Measurements from ENCODE around the gene GLIPR1.
"Not testable (repeated sequence)": the region's sequence is repeated elsewhere in the genome, so short reads cannot be mapped to it uniquely, and the experiment has no call there.

GLIPR1 gene

DNA sequence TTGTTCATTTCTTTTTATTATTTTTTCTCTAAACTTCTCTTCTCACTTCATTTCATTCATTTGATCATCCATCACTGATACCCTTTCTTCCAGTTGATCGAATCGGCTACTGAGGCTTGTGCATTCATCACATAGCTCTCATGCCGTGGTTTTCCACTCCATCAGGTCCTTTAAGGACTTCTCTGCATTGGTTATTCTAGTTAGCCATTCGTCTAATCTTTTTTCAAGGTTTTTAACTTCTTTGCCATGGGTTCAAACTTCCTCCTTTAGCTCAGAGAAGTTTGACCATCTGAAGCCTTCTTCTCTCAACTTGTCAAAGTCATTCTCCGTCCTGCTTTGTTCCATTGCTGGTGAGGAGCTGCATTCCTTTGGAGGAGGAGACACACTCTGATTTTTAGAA is 41.6 kb downstream of the GLIPR1 start:
- not testable (repeated sequence) for DNase-seq

DNA sequence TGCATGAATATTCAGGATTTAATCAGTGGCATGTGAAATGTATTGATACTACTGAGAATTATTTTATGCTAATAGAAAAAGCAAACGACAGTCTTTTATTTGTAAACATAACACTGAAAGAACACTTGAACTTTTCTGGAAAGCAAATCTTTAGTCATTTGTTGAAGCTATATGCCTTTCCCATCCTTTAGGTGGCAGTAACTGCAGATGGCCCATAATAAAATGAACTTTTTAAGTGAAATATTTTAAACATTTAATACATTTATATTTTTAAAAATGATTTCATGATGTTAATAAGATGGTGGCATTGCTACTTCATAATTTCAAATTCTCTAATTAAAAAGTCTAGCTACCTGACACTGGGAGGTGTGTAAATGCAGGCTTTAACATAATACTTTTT is 44.7 kb downstream of the GLIPR1 start:
- DNase-seq = no peak

DNA sequence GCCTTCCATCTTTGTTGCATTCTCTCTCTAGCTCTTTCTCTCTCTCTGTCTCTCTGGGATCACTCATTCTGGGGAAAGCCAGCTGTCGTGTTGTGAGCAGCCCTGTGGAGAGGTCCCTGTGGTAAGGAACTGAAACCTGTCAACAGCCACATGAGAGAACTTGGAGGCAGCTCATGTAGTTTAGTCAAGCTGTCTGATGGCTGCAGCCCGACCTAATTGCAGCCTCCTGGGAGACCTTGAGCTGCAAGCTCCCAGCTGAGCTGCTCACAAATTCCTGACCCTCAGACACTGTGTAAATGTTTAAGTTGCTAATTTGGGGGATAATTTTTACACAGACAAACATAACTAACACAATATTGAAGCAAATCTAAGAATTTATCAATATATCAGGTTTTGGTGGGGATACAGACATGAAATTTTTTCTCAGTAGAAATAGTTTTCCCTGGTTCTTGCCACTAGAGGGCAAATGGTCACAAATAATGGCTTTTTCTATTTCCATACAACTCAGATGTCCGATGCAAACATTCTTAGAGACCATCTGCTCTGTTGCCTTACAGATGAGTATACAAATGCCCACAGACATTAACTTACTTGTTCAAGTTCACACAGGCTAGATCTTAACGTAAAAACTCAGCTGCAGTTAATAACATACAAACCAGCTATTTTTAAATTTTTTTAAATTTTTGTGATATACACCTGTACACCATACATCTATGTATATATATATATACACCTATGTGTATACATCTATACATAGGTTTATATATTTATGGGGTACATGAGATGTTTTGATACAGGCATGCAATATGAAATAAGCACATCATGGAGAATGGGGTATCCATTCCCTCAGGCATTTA is 46.3 kb downstream of the GLIPR1 start:
- DNase-seq = peak; percentile 32

DNA sequence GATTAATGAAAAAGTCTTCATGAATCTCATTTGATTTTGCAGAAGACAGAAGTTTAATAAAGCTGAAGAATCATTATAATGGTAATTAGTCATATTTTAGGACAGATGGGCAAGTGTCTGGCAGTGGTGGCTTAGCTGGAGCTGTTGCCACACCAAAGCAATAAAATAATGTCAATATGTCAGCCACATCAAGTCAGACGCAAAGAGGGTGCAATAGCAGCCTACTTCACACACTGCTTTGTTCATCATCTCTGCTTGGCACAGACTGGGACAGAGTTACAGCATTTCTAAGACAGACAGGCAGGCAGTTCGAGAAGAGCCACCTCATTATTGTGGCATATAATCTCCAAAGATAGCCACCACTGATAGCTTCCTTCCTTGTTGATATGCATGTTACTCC is 47.7 kb downstream of the GLIPR1 start:
- DNase-seq = no peak

DNA sequence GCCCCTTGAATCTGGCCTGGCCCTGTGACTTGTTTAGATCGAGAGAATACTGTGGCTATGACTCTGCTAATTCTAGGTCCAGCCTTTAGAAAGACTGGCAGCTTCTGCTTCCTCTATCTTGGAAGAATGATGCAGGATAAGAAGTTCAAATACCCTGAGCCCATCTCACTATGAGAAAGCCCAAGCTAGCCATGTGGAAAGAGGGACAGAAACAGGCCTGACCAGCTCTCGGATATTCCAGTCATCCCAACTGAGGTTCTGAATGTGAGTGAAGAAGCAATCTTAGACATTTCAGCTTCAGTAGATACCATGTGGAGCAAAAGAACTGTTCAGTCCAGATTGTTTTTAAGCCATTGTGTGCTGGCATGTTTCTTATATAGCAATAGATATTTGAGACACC is 48.1 kb downstream of the GLIPR1 start:
- DNase-seq = no peak

DNA sequence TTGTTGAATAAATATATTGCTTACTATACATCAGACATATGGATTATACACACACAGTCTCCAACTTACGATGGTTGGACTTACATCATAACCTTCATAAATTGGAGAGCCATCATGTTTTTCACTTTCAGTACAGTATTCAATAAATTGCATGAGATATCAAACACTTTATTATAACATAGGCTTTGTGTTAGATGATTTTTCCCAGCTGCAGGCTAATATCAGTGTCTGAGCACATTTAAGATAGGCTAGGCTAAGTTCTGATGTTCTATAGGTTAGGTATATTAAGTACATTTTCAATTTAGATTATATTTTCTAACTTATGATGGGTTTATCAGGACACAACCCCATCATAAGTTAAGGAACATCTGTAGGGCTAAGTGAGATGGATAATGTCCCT is 48.8 kb downstream of the GLIPR1 start:
- no peak for DNase-seq

DNA sequence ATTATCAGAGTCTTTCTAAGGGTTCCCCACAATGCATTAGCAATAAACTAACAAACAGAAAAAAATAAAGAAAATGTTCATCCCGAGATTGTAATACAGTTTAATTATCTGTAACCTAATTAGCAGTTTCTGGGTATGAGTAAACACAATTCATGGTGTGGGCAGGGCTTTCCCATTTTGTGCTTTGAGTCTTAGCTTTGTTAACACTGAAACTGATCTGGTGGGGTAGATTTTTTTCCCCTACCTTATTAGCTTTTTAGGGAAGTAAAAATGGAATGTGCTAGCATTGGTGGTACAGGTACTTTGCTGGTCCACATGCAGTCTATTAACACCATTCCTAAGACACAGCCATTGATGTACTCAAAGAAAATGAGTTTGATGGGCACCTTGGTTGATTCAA is 49.3 kb downstream of the GLIPR1 start:
- DNase-seq = no peak

DNA sequence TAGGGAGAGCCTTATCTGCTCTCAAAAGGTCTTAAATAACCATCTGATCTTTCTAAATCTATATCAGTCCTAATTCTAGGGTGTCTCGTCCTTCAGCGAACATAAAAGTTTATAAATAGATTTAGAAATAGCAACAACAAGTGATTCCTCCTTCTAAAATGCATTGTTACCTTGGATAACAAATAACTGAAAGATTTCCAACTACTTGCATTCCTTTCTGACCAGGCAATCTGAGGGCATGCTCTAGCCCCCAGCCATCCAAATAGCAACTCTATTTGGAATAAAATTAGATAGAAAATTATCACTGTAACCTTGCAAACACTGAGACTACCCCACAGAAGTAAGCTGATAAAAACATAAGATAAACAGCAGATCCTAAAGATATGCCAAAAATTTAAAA is 52.7 kb downstream of the GLIPR1 start:
- no peak for DNase-seq

DNA sequence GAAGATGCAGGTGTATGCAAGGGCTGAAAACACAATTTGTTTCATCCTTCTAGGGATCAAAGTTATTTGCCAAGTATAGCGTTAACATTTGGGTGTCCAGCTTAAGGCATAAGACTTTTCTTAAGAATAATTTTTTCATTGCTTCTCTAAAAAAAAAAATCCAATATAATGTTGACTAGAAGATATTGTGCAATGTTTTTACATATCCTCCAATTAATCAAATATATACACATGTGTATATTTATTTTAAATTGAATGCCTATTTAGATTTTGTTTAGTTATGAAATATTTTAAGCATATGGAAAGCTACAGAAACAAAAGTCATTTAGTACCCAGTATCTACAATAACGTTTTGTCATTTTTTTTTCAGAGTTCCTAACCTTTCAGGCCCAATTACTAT is 59.3 kb downstream of the GLIPR1 start:
- DNase-seq = no peak

DNA sequence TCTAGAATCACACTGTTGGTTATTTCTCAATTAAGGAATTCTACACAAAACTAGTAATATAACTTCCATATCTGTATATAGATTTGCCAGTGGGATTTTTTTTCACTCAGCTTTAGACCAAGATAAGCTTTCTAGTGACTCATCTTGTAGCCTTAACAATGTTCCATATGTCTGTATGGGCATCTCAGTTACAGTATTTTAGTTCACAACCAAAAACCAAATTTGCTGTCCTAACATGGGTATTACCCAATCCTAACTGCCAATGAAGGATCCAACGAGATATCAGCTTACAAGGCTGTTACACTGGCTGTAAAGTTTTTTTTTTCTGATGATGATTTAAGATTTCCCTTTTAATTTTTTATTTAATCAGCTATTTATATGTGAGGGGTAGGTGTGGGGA is 62.4 kb downstream of the GLIPR1 start:
- no peak for DNase-seq

DNA sequence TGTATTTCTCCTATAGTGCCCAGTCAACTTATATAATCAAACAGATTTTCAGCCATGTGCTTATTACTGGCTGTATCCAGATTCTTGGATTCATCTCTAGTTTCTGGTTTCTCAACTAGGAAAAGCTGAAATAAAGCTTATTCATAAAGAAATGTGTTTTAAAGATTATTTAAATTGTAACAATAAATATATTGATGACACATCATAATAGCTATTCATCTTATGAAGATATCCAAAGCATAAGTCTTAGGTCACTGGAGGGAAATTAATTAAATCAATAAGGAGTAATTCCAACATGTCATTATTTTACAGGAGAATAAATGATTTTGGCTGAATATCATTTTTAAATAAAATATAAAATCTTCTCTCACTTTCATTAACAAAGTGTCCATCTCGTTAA is 63.0 kb downstream of the GLIPR1 start:
- no peak for DNase-seq

DNA sequence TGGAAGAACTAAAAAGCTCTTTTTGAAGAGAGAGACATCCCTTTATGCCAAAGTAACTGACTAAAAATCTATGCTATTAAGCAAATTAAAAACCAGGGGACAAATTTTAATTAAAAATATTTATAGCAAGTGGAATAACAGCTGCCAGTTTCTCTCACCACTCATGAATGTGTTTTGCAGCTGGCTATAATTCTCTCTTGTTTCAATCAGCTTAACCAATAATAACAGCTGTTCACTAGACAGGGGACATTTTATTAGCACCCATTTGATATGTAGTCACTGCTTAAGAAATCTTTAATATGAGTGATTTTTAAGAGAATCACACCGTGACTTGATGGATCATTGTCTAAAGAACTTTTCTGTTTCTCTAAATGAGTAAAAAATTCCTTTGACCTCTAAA is 65.1 kb downstream of the GLIPR1 start:
- DNase-seq = no peak

DNA sequence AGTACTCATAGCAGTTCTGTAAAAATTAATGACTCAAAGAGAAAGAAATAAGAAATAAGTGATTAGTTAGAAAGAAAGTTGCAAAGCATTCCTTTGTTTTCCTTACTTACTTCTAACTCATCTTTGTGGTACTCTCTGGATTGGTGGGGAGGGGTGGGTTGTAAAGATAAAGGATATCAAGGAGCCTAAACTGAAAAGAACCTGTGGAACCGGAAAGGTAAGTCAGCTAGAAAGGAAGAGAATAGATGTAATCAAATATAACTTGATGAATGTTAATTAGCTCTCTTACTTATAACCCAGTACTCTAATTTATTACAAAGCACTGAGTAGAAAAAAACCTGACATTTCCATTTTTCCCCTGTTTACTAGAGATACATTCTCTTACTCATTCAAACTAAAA is 68.3 kb downstream of the GLIPR1 start:
- no peak for DNase-seq

DNA sequence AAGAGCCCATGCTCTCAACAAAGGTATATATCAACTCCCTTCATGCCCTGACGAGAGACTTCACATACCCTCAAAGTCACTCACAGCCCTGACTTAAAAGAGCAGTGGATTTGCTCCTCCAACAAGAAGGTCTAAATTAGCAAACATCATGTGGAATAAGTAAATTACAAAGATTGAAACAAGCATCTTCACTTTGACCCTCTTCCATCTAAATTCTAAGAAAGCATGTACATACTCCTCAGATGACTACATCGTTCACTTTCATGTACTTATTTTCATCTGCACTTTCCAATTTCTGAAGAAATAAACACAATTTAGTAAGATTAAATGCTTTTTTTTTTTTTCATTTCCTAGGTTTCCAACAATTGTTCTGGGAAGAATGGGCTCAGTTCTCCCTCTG is 69.4 kb downstream of the GLIPR1 start:
- DNase-seq = no peak

DNA sequence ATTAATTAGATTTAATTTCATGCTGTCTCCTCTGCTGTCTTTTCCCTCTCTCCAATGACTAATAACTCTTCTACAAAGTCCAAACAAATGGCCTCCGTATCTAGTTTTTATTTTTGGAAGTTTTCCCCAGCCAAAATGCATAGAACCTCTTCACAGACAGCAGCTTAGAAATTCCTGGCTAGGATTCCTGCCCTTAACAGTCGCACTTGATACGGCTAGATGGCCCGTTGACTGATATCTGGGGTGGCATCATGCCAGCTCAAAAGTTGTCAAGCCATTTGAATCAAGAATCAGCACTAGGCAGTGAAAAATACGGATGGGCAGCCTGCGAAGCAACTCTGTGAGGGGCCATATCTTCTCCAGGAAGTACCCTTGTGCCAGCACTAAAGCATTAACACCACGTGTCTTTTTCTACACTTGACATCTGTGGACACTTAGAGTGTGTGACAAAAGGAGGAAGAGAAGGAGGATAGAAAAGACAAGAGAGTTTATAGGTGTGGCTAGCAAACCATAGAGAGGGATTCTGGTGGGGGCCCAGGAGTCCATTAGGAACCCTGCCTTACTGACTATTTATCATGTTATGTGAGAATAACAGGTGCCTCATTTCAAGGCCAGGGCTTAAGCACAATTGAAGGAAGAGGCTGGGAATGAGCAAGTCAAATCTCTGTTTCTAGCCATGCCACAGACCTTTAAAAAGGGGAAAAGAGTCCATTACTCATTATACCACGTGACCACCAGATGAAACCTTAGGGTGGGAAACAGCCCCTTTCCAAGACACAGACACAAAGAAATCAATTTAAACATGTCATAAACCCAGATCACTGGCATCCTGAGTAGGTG is 70.1 kb downstream of the GLIPR1 start:
- no peak for DNase-seq

DNA sequence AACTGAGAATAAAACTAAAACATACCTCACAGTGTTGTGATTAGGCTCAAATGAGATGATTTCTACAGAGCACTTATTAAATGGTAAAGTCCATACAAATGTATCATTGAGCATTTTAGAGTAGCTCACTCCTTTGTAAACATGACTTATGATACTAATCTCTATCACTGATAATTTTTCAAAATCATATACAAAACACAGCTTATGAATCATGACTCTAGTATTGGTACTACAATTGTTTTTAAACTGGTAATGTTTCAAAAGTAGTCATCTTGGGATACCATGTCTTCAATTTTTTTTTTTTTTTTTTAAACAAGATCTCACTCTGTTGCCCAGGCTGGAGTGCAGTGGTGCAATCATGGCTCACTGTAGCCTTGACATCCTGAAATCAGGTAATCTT is 70.9 kb downstream of the GLIPR1 start:
- no peak for DNase-seq

DNA sequence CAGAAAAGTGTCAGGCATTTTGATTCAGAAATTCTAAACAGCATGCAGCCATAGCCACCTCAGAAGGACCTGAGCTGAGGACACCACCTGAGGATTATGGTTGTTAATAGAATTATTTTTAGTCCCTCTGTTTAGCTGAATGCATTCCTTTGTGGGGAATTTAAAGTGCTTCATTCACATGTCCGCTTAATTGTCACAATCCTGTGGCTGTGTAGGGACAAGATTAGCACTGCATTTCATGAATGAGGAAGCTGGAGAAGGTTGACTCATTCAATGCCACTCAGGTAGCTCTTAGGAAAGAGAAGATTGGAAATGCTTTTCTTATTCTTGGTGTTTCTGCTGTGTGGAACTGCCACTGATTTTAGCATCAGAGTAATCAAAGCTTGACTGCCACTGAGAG is 72.8 kb downstream of the GLIPR1 start:
- DNase-seq = no peak
